CD4-positive, alpha-beta T cell treated with Interleukin-17A for 1 hour (primary cell): ENCODE measurements around the gene ALOXE3.
A peak's percentile ranks its signal among the peaks of the same experiment; 100 is the strongest.
"Not testable (repeated sequence)": the region's sequence is repeated elsewhere in the genome, so short reads cannot be mapped to it uniquely, and the experiment has no call there.

Experiments used
- DNase-seq: peaks from one replicate; pipeline ENCODE4 v3.0.0-alpha.2; 2020

The ALOXE3 gene

DNA sequence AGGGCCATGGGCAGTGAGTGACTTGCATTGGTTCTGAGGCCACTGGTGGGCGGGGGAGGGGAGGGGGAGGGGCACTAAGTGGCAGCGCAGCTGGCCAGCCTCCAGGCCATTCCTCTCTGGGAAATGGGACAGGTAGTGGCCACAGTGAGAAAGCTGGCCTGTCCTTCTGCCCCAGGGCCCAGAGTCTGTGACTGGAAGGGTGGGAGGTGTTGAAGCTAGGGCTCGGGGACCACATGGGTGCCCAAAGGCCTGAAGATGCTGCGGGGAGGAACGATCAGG, 30.4 kb downstream of the ALOXE3 start:
- DNase-seq = no peak

DNA sequence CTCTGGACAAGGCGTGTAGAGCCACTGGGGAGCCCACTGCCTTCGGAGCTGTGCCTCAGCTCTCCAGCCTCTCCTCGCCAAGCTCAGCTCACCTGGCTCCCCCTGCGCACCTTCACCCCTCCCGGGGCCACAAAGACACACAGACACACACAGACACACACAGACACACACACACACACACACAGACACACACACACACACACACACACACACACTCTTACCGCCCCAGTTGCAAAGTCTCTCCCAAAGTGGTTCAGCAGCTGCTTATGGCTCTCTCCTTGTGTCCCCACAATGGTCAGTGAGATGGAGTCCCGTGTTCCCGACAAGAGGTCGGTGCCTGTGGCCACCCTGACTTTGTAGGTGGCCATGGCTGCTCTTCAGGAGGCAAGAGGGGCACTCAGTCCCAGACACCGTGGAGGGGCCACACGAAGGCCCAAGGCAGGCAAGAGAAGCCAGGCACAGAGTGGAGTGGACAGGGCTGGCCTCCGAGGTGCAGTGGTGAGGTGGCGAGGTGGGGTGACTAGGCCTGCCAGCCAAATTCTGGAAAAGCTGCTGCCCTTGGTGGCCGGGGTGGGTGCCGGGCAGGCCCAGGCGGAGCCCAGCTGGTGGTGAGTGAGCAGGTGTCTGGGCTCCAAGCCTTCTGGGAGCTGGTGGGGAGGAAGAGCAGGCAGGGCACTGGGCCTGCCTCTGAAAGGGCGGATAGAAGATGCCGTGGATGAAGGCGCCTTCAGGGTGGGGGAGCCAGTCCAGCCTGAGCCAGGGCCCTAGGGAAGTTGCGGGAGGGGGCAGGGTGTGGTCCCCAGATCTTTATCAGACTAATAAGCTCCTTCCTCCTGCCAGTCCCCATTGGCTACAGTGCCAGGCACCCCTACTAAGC, 31.0 kb downstream of the ALOXE3 start, which contains the start of gene ALOX12B:
ALOX12B (minus strand) TSS at position 642 of the 877 bp plus-strand sequence; CDS start at position 368, 274 bp downstream.
- DNase-seq = no peak

DNA sequence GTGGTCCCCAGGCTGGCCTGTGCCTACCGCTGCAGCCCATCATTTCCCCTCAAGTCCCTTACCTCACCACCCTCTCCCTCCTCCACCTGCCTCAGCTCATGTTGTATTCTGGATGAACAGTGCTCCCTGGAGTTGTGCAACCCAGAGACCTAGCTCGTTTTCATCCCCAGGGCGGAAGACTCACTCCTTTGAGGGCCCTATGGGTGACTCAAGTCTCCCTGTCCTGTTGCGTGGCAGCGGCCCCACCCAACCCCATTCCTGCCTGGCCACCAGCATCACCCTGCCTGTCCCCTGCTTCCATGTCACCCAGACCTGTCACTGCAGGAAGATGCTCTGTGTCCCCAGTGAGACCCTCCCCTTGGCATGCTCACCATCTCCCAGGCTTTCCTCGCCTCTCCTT, 34.1 kb downstream of the ALOXE3 start:
- DNase-seq = no peak

DNA sequence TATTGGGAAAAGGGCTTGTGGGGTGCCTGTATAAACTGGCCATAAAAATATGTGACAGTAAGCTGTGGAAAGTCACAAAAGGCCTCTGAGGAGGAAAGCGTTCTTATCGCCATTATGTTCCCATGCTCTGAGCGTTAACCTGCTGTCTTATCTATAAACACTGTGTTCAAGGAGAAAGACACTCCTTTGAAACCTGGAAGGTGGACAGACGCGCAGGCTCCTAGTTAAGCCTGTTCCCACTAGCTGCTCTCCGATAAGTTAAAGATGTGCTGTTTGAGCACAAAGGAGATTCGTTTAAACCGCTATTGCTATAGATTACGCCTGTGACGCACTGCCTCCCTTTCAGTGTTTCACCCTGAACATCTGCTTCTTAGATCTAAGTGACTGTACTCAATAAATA, 36.0 kb downstream of the ALOXE3 start:
- no peak for DNase-seq

DNA sequence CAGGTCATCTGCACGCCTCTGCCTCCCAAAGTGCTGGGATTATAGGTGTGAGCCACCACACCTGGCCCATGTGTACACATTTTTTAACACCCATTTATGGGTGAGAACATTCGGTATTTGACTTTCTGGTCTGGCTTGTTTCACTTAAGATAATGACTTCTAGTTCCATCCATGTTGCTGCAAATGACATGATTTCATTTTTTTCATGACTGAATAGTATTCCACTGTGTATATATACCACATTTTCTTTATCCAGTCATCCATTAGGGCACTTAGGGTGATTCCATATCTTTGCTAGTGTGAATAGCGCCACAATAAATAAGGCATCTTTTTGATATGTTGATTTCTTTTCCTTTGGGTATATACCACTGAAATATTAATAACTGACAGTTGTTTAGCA, 36.4 kb downstream of the ALOXE3 start:
- no peak for DNase-seq

- DNase-seq = no peak
Measured at GRCh38 chr17:8080799-8081219, 37.5 kb downstream of the ALOXE3 start.

DNA sequence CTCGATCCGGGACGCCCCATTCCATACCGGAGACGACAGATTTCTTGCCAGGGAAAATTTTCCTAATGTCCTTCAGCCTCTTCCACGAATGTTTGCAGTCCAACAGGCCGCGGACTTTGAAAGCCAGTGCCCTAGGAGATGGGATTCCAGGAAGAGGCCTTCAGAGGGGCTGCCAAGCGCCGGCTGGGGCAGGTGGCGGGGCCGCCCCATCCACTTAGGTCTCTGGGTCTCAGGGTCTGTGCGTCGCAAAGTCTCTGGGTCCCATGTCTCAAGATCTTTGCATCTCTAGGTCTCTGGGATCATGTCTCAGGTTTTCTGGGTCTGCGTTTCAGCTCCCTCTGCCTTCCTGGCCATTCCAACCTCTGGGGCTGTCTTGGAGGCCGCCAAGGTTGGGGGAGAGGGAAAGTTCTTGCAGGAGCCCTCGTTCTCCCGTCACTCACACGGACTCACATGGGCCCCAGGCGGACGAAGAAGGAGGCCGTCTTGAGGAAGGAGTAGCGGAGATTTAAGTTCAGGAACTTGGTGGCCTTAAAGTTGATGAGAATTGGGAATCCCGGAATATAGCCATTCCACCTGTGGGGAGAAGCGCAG, 38.0 kb downstream of the ALOXE3 start:
- DNase-seq = no peak

DNA sequence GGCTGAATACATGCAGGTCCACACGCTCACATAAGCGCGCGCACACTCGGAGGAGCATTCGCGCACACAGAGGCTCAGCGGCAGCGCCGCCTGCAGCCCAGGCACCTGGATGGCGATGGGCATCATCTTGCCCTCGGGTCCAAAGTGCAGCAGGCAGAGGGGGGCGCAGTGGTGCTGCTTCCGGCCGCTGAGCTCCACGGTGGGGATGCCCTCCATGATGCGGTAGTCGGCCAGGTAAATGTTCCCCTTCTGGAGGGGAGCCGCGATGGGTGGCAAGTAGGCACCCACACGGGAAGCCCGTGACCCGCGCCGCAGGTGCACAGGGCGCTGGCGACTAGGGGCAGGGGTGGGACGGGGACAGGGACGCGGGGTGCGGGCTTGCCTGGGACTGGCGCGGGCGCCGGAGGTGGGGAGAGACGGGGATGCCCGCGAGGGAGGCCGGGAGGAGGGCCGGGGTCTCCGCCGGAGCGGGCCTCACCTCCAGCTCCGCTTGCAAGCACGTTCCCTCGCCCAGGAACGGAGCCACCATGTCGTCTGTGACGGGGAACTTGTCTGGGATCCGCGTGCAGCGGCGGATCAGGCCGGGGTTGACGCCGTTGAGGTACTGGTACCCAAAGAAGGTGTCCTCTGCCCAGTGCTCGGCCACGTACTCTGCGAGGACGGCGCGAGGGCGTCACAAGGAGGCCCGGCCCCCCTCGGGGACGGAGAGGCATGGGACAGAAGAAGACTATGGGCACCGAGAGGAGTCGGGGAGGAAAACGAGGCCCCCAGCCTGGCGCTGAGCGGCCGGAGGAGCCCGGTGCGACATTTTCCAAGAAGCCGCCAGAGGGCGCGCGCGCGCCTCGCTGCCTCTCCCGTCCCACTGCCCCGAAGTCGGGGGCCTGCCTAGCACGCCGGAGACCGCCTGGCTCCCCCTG, 38.8 kb downstream of the ALOXE3 start:
- DNase-seq = peak; percentile 85

DNA sequence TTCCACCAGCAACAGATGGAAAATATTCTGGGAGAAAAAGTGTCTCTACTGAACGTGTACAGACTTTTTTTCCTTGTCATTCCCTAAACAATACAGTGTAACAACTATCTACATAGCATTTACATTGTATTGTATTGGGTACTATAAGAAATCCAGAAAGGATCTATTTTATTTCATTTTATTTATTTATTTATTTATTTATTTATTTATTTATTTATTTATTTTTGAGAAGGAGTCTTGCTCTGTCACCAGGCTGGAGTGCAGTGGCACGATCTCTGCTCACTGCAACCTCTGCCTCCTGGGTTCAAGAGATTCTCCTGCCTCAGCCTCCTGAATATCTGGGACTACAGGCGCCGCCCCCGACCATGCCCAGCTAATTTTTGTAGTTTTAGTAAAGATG, 40.4 kb downstream of the ALOXE3 start:
- DNase-seq = not testable (repeated sequence)

- no peak for DNase-seq
Measured at GRCh38 chr17:8076502-8077266, 41.6 kb downstream of the ALOXE3 start.

GRCh38 chr17:8075574-8076342, 42.6 kb downstream of the ALOXE3 start:
- no peak for DNase-seq

DNA sequence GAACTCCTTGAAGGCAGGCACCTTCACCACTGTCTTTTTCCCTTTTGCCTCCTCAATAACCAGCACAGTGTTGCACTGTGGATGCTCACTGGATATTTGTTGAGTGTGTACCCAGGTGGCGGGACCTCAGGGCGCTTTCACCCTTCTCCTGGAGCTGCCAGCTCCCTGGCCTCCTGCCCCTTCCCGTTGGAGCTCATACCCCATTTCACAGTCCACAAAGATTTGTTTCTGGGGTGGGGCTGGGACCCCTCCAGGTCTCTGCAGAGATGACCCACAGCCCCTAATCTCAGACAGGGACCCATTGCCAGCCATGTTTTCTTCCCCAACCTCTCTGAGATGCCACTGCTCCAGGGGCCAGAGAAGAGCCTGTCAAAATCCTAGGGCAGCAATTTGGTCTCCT, 43.2 kb downstream of the ALOXE3 start:
- DNase-seq = no peak

- DNase-seq = no peak
Measured at GRCh38 chr17:8074554-8074953, 43.8 kb downstream of the ALOXE3 start.

- peak; percentile 89 for DNase-seq
Measured at GRCh38 chr17:8073627-8074484, 44.5 kb downstream of the ALOXE3 start.

GRCh38 chr17:8072729-8073461, 45.4 kb downstream of the ALOXE3 start:
- DNase-seq = peak; percentile 33

DNA sequence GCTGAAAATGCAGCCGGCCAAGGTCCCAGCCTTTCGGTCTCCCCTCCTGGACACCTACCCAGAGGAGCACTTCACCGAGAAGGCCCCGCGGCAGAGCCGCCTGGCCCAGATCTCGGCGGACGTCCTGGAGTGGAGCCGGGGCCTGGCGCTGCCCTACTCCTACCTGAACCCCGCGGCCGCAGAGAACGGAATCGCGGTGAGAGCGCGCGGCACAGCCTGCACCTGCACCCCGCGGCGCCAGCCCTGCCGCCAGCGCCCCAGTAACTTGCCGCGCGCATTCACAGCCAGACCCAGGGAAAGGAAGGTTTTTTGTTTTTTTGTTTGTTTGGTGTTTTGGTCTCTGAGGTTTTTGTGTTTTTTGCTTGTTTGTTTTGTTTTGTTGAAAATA, 46.0 kb downstream of the ALOXE3 start:
- no peak for DNase-seq

- DNase-seq = no peak
Measured at GRCh38 chr17:8071496-8071895, 46.8 kb downstream of the ALOXE3 start.

- DNase-seq = no peak
Measured at GRCh38 chr17:8069587-8069860, 48.8 kb downstream of the ALOXE3 start.

DNA sequence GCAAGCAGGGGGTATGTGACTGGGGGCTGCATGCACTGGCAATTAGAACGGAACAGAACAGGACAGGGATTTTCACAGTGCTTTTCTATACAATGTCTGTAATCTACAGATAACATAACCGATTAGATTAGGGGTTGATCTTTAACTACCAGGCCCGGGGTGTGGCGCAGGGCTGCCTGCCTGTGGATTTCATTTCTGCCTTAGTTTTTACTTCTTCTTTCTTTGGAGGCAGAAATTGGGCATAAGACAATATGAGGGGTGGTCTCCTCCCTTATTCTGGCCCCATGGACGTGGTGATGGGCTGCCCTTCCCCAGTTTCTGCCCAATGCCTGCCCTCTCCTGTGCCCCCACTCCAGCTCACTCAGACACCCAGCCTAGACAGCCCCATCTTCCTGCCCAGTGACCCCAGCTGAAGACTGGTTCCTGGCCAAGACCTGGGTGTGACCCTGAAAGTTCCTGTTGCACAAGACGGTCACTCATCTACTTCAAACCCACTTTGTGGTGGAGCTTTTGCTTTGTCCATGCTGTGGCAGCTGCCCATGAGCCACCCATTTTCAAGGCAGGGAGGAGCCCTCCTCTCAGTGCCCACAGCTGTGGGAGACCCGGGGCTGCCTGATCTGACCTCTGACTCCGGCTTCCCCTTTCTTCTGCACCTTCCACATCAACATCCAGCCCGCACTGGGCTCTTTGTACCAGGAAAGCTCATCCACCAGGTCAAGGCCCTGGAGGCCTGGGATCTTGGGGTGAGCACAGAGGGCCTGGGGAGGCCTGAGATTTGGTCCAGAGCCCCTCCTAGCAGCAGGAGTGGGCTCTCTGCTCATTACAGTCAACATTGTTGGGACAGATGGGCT, 49.4 kb downstream of the ALOXE3 start:
- DNase-seq = no peak

DNA sequence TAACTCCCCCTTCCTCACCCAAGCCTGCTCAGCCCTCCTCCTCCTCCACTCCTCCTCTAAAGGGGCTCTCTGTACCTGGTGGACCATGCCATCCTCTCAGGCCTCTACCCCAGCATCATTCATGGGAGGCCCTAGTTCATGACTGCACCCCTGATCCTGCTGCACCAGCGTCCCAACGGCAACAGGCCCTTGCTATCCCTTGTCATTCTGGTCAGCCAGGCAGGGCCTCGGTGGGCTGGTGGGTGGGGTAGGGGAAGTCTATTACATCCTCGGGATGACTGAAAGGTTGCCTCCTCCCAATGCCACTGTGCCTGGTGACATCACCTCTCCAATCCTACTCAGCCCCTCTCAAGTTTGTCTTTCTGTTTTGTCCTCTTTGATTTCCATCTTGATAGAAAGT, 50.5 kb downstream of the ALOXE3 start:
- DNase-seq = no peak
